A549 (cell line): Measurements from ENCODE around the gene GPR62. TPM values are rescaled to one million over a fixed set of nuclear protein-coding genes. Genes with fewer than 3 reads are reported as not detected.

Experiments used
- ATAC-seq, 2 experiments: fragments of 200-7000 bp in 1 of 2; fragments of >200 bp in 1 of 2; cut with Nextera tagmentation in 1 of 2; cut with Tn5 transposase in 1 of 2; 3 replicates each; pipeline versions ENCODE4 v1.8.0 to v1.9.1; 2018 to 2020; ENCODE audit warnings: mild to moderate bottlenecking in 1 of 2, moderate library complexity in 1 of 2
- CTCF ChIA-PET: fragments of 300-600 bp; sonication (Branson Sonifier 250); formaldehyde crosslinking; extraction: SDS; loops from one replicate; lab custom pipeline; 2021; ENCODE audit warnings: antibody characterized with exemption, inconsistent platforms; lab: Yijun Ruan, JAX
- POLR2A ChIA-PET: fragments of 350-600 bp; formaldehyde crosslinking; extraction: SDS; loops from one replicate; lab custom pipeline; 2021; ENCODE audit warnings: antibody characterized with exemption, inconsistent platforms; lab: Yijun Ruan, JAX
- DNase-seq, 2 experiments: peaks; one replicate each; pipeline versions ENCODE4 v3.0.0 to v3.0.0-alpha.2; 2011 to 2016; ENCODE audit warnings: low read depth in 1 of 2, low spot score in 1 of 2
- FAIRE-seq: peaks from 2 replicates; lab custom pipeline; 2011; peaks lifted over from hg19 to GRCh38; lab: Jason Lieb, UNC
- H3K27ac ChIP-seq, 2 experiments: fragments of >200 bp; sonication (Bioruptor Twin); formaldehyde crosslinking; 3 replicates each; pipeline ENCODE4 v1.5.1; 2016 to 2017
- H3K4me1 ChIP-seq: fragments of >200 bp; sonication (Bioruptor Twin); formaldehyde crosslinking; 3 replicates; pipeline ENCODE4 v1.6.1; 2016
- H3K4me2 ChIP-seq: fragments of >200 bp; sonication (Bioruptor Twin); formaldehyde crosslinking; 3 replicates; pipeline ENCODE4 v1.6.1; 2016
- H3K4me3 ChIP-seq: fragments of >200 bp; sonication (Bioruptor Twin); formaldehyde crosslinking; 3 replicates; pipeline ENCODE4 v1.5.1; 2016
- H3K9me3 ChIP-seq: fragments of >200 bp; sonication (Bioruptor Twin); formaldehyde crosslinking; 3 replicates; pipeline ENCODE4 v1.6.1; 2016
- BCL3 ChIP-seq: fragments of >200 bp; sonication (Bioruptor Twin); formaldehyde crosslinking; IDR thresholded peaks from 3 replicates; pipeline ENCODE4 v1.6.1; 2016
- CBX8 ChIP-seq: fragments of 200-600 bp; sonication (generic); IDR thresholded peaks from 2 replicates; pipeline ENCODE4 v1.6.1; 2016
- CTCF ChIP-seq: fragments of >200 bp; sonication (Bioruptor Twin); formaldehyde crosslinking; IDR thresholded peaks from 3 replicates; pipeline ENCODE4 v1.5.1; 2016
- EHF ChIP-seq: fragments of 250-450 bp; sonication (Bioruptor Pico); IDR thresholded peaks from 2 replicates; pipeline ENCODE4 v1.5.0; 2020; ENCODE audit warnings: mild to moderate bottlenecking
- EHMT2 ChIP-seq: fragments of 200-600 bp; sonication (generic); IDR thresholded peaks from 2 replicates; pipeline ENCODE4 v1.6.1; 2016; ENCODE audit warnings: antibody characterized with exemption, low read depth, mild to moderate bottlenecking, moderate library complexity
- ELK1 ChIP-seq: fragments of 150-350 bp; IDR thresholded peaks from 2 replicates; pipeline ENCODE4 v1.6.1; 2014; ENCODE audit warnings: low read depth, mild to moderate bottlenecking, low read length
- ESRRA ChIP-seq: fragments of 150-350 bp; IDR thresholded peaks from 2 replicates; pipeline ENCODE4 v1.6.1; 2014; ENCODE audit warnings: mild to moderate bottlenecking, low read length, borderline replicate concordance
- HOXA7 ChIP-seq: fragments of 250-450 bp; sonication (Bioruptor Pico); IDR thresholded peaks from 2 replicates; pipeline ENCODE4 v1.5.0; 2020; ENCODE audit warnings: mild to moderate bottlenecking, moderate library complexity
- MAZ ChIP-seq: fragments of 150-350 bp; IDR thresholded peaks from 2 replicates; pipeline ENCODE4 v1.6.1; 2014; ENCODE audit warnings: antibody characterized with exemption, low read depth, low read length, borderline replicate concordance
- MYC ChIP-seq: IDR thresholded peaks from 2 replicates; pipeline ENCODE4 v1.6.1; 2012; ENCODE audit warnings: mild to moderate bottlenecking, inconsistent platforms, low read length, improper control_type of control experiment, borderline replicate concordance
- POLR2A ChIP-seq: IDR thresholded peaks from 2 replicates; pipeline ENCODE4 v1.6.1; 2012; ENCODE audit warnings: mild to moderate bottlenecking, low read length
- POLR2AphosphoS2 ChIP-seq: conservative IDR thresholded peaks from 2 replicates; pipeline ENCODE4 v1.6.1; 2012; ENCODE audit warnings: low read length, improper control_type of control experiment, inconsistent platforms
- RAD21 ChIP-seq, 2 experiments: fragments of >200 bp in 1 of 2; sonication (Bioruptor Twin) in 1 of 2; formaldehyde crosslinking in 1 of 2; IDR thresholded peaks in 1 of 2; conservative IDR thresholded peaks in 1 of 2; 2 replicates in 1 of 2; 3 replicates in 1 of 2; pipeline ENCODE4 v1.6.1; 2012 to 2018; ENCODE audit warnings: inconsistent platforms in 1 of 2
- RARB ChIP-seq: fragments of 250-450 bp; sonication (Bioruptor Pico); IDR thresholded peaks from 2 replicates; pipeline ENCODE4 v1.8.0; 2021; ENCODE audit warnings: mild to moderate bottlenecking, moderate library complexity
- RFX5 ChIP-seq: fragments of 450-650 bp; IDR thresholded peaks from 2 replicates; pipeline ENCODE4 v1.7.1; 2014; ENCODE audit warnings: antibody characterized with exemption, mild to moderate bottlenecking, moderate library complexity
- TFCP2L1 ChIP-seq: fragments of 250-450 bp; sonication (Bioruptor Pico); IDR thresholded peaks from 2 replicates; pipeline ENCODE4 v1.5.0; 2021; ENCODE audit warnings: mild to moderate bottlenecking
- ZC3H11A ChIP-seq: fragments of 450-650 bp; IDR thresholded peaks from 2 replicates; pipeline ENCODE4 v1.6.1; 2014; ENCODE audit warnings: antibody characterized with exemption, mild to moderate bottlenecking
- ZFP36 ChIP-seq: fragments of 450-650 bp; IDR thresholded peaks from 2 replicates; pipeline ENCODE4 v1.6.1; 2014; ENCODE audit warnings: borderline replicate concordance; ENCODE audit not compliant: partially characterized antibody
- ZNF302 ChIP-seq: fragments of 250-450 bp; sonication (Bioruptor Pico); IDR thresholded peaks from 2 replicates; pipeline ENCODE4 v1.9.0; 2021; ENCODE audit warnings: inconsistent platforms, mild to moderate bottlenecking, moderate library complexity
- WGBS: methylation state at CpG from one replicate; pipeline ENCODE4 v1.1.6; 2017; ENCODE audit errors: missing lambda C conversion rate; 5-methylcytosine and 5-hydroxymethylcytosine counted together
- polyA plus RNA-seq, 4 experiments: library from polyadenylated mRNA; depleted of rRNA in 3 of 4; stranded (reverse); fragments of >200 nt; fragmentation: RNase III in 1 of 4; extraction: RNeasy Plus Mini Kit Qiagen cat#74134 plus additional on column Dnase treatment in 1 of 4; gene quantifications; 2 replicates in 3 of 4; 3 replicates in 1 of 4; pipeline ENCODE4 v1.2.3, GENCODE V29; 2011 to 2017

The GPR62 gene
- polyA plus RNA-seq, 2 of the 4 experiments (the other 2 are of a cell fraction): 0.05 TPM; not detected in 1

- Histone ChIP-seq H3K4me3 (no peak overlapping the region), H3K9me3 (no peaks in the 10 kb centered on the region), H3K27ac (no peak overlapping the region), H3K4me1 (peaks cover 21% of the 10 kb centered on the region), H3K4me2 (no peak overlapping the region)
- ChIA-PET POLR2A (no interaction called here), CTCF (interaction anchor here (1.3 to 5.9 kb wide), 5 partner anchors 9 to 38 kb away, joined by 3 to 59 read pairs (median 7); partner anchors contain the start of genes ABHD14A and ABHD14B)
- TF ChIP-seq MAZ: no peak
- ATAC-seq (no peak), FAIRE-seq (no peak), DNase-seq (no peak)
- WGBS: 90% methylated on average over 8 of the region's 11 CpGs
Measured at GRCh38 chr3:51944451-51945021, 10.6 kb upstream of the GPR62 start.

GRCh38 chr3:51945031-51945840 is 9.9 kb upstream of the GPR62 start:
- no peak for FAIRE-seq

More at GRCh38 chr3:51945031-51945840, 9.9 kb upstream of the GPR62 start:
- TF ChIP-seq RARB (CRISPR knock-in tag) (no peak), ELK1 (no peak), MYC (no peak), CTCF (no peak), POLR2A (no peak), TFCP2L1 (CRISPR knock-in tag) (no peak), CBX8 (no peak), EHF (CRISPR knock-in tag) (no peak), ZC3H11A (no peak), ZFP36 (no peak), RAD21 (conservative IDR thresholded peaks at IDR 0.05 in 1 of 2, IDR thresholded peaks at IDR 0.05 in 1 of 2) (no peak), ESRRA (no peak), RFX5 (no peak), ZNF302 (CRISPR knock-in tag) (no peak), POLR2AphosphoS2 (no peak), BCL3 (no peak), EHMT2 (no peak), HOXA7 (no peak)
- WGBS: 84% methylated on average over 15 of the region's 18 CpGs
- no peak overlapping the region for H3K27ac ChIP-seq
- H3K9me3 ChIP-seq: no peaks in the 10 kb centered on the region
- DNase-seq (no peak), ATAC-seq (no peak)
- ChIA-PET CTCF (interaction anchor here (0.7 to 5.9 kb wide), 5 partner anchors 10 to 39 kb away, joined by 3 to 59 read pairs (median 5); partner anchors contain the start of genes ABHD14A, ABHD14B, ACY1 and GPR62), POLR2A (no interaction called here)
- H3K4me2 ChIP-seq: no peak overlapping the region
- H3K4me1 ChIP-seq: peaks cover 19% of the 10 kb centered on the region
- no peak overlapping the region for H3K4me3 ChIP-seq
